Activated CD4-positive, alpha-beta memory T cell treated with anti-CD3 and anti-CD28 coated beads, Interleukin-2, amount 10 ng/mL, durations not matched to agents 7 days and 5 days (primary cell): Measurements from ENCODE around the gene MYOCD. TPM values are rescaled to one million over a fixed set of nuclear protein-coding genes. Genes with fewer than 3 reads are reported as not detected.

Experiments
- CTCF ChIA-PET: fragments of 350-600 bp; sonication (Branson Sonifier 250); formaldehyde crosslinking; loops from one replicate; lab custom pipeline; 2021; ENCODE audit warnings: antibody characterized with exemption, inconsistent platforms; lab: Charles Lee
- POLR2A ChIA-PET: fragments of 350-600 bp; sonication (Branson Sonifier 250); formaldehyde crosslinking; loops from one replicate; lab custom pipeline; 2021; ENCODE audit warnings: antibody characterized with exemption; lab: Charles Lee
- DNase-seq: peaks from one replicate; pipeline ENCODE4 v3.0.0-alpha.2; 2020
- H3K27ac Mint-ChIP-seq: one replicate; pipeline ENCODE4 v1.8.0; 2021; ENCODE audit warnings: mild to moderate bottlenecking, mixed read lengths
- H3K27me3 Mint-ChIP-seq: one replicate; pipeline ENCODE4 v1.8.0; 2021; ENCODE audit warnings: mixed read lengths
- H3K36me3 Mint-ChIP-seq: one replicate; pipeline ENCODE4 v1.8.0; 2021; ENCODE audit warnings: low read depth, mixed read lengths
- H3K4me1 Mint-ChIP-seq: one replicate; pipeline ENCODE4 v1.8.0; 2021; ENCODE audit warnings: mixed read lengths
- H3K4me3 Mint-ChIP-seq: one replicate; pipeline ENCODE4 v1.8.0; 2021; ENCODE audit warnings: mild to moderate bottlenecking, mixed read lengths
- H3K9me3 Mint-ChIP-seq: one replicate; pipeline ENCODE4 v1.8.0; 2021; ENCODE audit warnings: mixed read lengths
- total RNA-seq, 2 experiments: library from RNA; stranded (reverse); gene quantifications; one replicate each; pipeline ENCODE4 v1.2.3, GENCODE V29; 2021

The MYOCD gene
- total RNA-seq, 2 experiments from 2014 or later = not detected

GRCh38 chr17:12688382-12688781 lies 22.7 kb downstream of the MYOCD start:
- POLR2A ChIA-PET = no interaction called here
- CTCF ChIA-PET = no interaction called here

GRCh38 chr17:12691173-12691572 lies 25.5 kb downstream of the MYOCD start:
- no peak overlapping the region for H3K4me3 Mint-ChIP-seq
- ChIA-PET POLR2A (no interaction called here), CTCF (no interaction called here)
- no peaks in the 10 kb centered on the region for H3K27me3 Mint-ChIP-seq
- no peak overlapping the region for H3K27ac Mint-ChIP-seq
- no peak for DNase-seq
- peaks cover 3% of the 10 kb centered on the region for H3K9me3 Mint-ChIP-seq
- H3K36me3 Mint-ChIP-seq = no peaks in the 10 kb centered on the region
- H3K4me1 Mint-ChIP-seq = no peaks in the 10 kb centered on the region

More at GRCh38 chr17:12688382-12688781, 22.7 kb downstream of the MYOCD start:
- Mint-ChIP-seq H3K9me3 (peaks cover under 1% of the 10 kb centered on the region), H3K27me3 (no peaks in the 10 kb centered on the region), H3K27ac (no peak overlapping the region), H3K36me3 (no peaks in the 10 kb centered on the region), H3K4me3 (no peak overlapping the region), H3K4me1 (no peaks in the 10 kb centered on the region)
- no peak for DNase-seq

GRCh38 chr17:12693640-12694039 lies 27.9 kb downstream of the MYOCD start:
- no peak overlapping the region for H3K4me3 Mint-ChIP-seq
- no peaks in the 10 kb centered on the region for H3K36me3 Mint-ChIP-seq
- ChIA-PET POLR2A (no interaction called here), CTCF (no interaction called here)
- H3K9me3 Mint-ChIP-seq = peaks cover 5% of the 10 kb centered on the region
- no peaks in the 10 kb centered on the region for H3K4me1 Mint-ChIP-seq
- H3K27me3 Mint-ChIP-seq = no peaks in the 10 kb centered on the region
- no peak overlapping the region for H3K27ac Mint-ChIP-seq
- no peak for DNase-seq

- no peaks in the 10 kb centered on the region for H3K36me3 Mint-ChIP-seq
Measured at GRCh38 chr17:12706070-12706469, 40.4 kb downstream of the MYOCD start.

GRCh38 chr17:12709063-12709462 lies 43.4 kb downstream of the MYOCD start:
- Mint-ChIP-seq H3K27me3 (no peaks in the 10 kb centered on the region), H3K4me1 (no peaks in the 10 kb centered on the region), H3K27ac (no peak overlapping the region), H3K36me3 (no peaks in the 10 kb centered on the region), H3K4me3 (no peak overlapping the region), H3K9me3 (no peaks in the 10 kb centered on the region)
- DNase-seq = no peak
- ChIA-PET POLR2A (no interaction called here), CTCF (no interaction called here)

More at GRCh38 chr17:12706070-12706469, 40.4 kb downstream of the MYOCD start:
- POLR2A ChIA-PET = no interaction called here
- no peak for DNase-seq
- Mint-ChIP-seq H3K27ac (no peak overlapping the region), H3K4me3 (no peak overlapping the region), H3K4me1 (no peaks in the 10 kb centered on the region), H3K27me3 (no peaks in the 10 kb centered on the region), H3K9me3 (no peaks in the 10 kb centered on the region)
- CTCF ChIA-PET = interaction anchor here (1.3 kb wide), 1 partner anchor 36 kb away, joined by 4 read pairs; no protein-coding TSS in a partner anchor

- H3K4me3 Mint-ChIP-seq = no peak overlapping the region
- H3K27me3 Mint-ChIP-seq = no peaks in the 10 kb centered on the region
- no peaks in the 10 kb centered on the region for H3K36me3 Mint-ChIP-seq
- H3K9me3 Mint-ChIP-seq = peaks cover 2% of the 10 kb centered on the region
- ChIA-PET CTCF (no interaction called here), POLR2A (no interaction called here)
- no peaks in the 10 kb centered on the region for H3K4me1 Mint-ChIP-seq
- no peak for DNase-seq
- H3K27ac Mint-ChIP-seq = no peak overlapping the region
Measured at GRCh38 chr17:12712415-12712814, 46.7 kb downstream of the MYOCD start.

- no peak overlapping the region for H3K27ac Mint-ChIP-seq
- DNase-seq = no peak
- POLR2A ChIA-PET = no interaction called here
- H3K4me1 Mint-ChIP-seq = no peaks in the 10 kb centered on the region
- H3K27me3 Mint-ChIP-seq = no peaks in the 10 kb centered on the region
- H3K9me3 Mint-ChIP-seq = peaks cover 4% of the 10 kb centered on the region
- CTCF ChIA-PET = no interaction called here
- H3K4me3 Mint-ChIP-seq = no peak overlapping the region
- H3K36me3 Mint-ChIP-seq = no peaks in the 10 kb centered on the region
Measured at GRCh38 chr17:12712941-12713340, 47.3 kb downstream of the MYOCD start.

GRCh38 chr17:12719948-12720347 lies 54.3 kb downstream of the MYOCD start:
- DNase-seq = no peak
- POLR2A ChIA-PET = no interaction called here
- H3K4me3 Mint-ChIP-seq = no peak overlapping the region
- H3K36me3 Mint-ChIP-seq = no peaks in the 10 kb centered on the region
- H3K27ac Mint-ChIP-seq = no peak overlapping the region
- H3K27me3 Mint-ChIP-seq = no peaks in the 10 kb centered on the region
- peaks cover 12% of the 10 kb centered on the region for H3K9me3 Mint-ChIP-seq
- CTCF ChIA-PET = no interaction called here
- no peaks in the 10 kb centered on the region for H3K4me1 Mint-ChIP-seq

- no peak for DNase-seq
- Mint-ChIP-seq H3K4me3 (no peak overlapping the region), H3K36me3 (no peaks in the 10 kb centered on the region), H3K27ac (no peak overlapping the region), H3K27me3 (no peaks in the 10 kb centered on the region), H3K4me1 (no peaks in the 10 kb centered on the region), H3K9me3 (peaks cover 12% of the 10 kb centered on the region)
- CTCF ChIA-PET = no interaction called here
- POLR2A ChIA-PET = no interaction called here
Measured at GRCh38 chr17:12721581-12721980, 55.9 kb downstream of the MYOCD start.

- peaks cover 12% of the 10 kb centered on the region for H3K9me3 Mint-ChIP-seq
- no peaks in the 10 kb centered on the region for H3K36me3 Mint-ChIP-seq
- no peak overlapping the region for H3K27ac Mint-ChIP-seq
- POLR2A ChIA-PET = no interaction called here
- no peaks in the 10 kb centered on the region for H3K27me3 Mint-ChIP-seq
- CTCF ChIA-PET = no interaction called here
- no peaks in the 10 kb centered on the region for H3K4me1 Mint-ChIP-seq
- no peak overlapping the region for H3K4me3 Mint-ChIP-seq
- DNase-seq = no peak
Measured at GRCh38 chr17:12722282-12722681, 56.6 kb downstream of the MYOCD start.

- Mint-ChIP-seq H3K27me3 (no peaks in the 10 kb centered on the region), H3K4me3 (no peak overlapping the region), H3K9me3 (peaks cover 5% of the 10 kb centered on the region), H3K4me1 (no peaks in the 10 kb centered on the region), H3K36me3 (no peaks in the 10 kb centered on the region), H3K27ac (no peak overlapping the region)
- ChIA-PET CTCF (no interaction called here), POLR2A (no interaction called here)
- no peak for DNase-seq
Measured at GRCh38 chr17:12726131-12726530, 60.4 kb downstream of the MYOCD start.

- ChIA-PET CTCF (no interaction called here), POLR2A (no interaction called here)
- Mint-ChIP-seq H3K9me3 (peaks cover 7% of the 10 kb centered on the region), H3K27ac (no peak overlapping the region), H3K4me1 (no peaks in the 10 kb centered on the region), H3K4me3 (no peak overlapping the region), H3K27me3 (no peaks in the 10 kb centered on the region), H3K36me3 (no peaks in the 10 kb centered on the region)
- DNase-seq = no peak
Measured at GRCh38 chr17:12727076-12727760, 61.5 kb downstream of the MYOCD start.

- Mint-ChIP-seq H3K4me1 (no peaks in the 10 kb centered on the region), H3K4me3 (no peak overlapping the region), H3K27ac (no peak overlapping the region), H3K27me3 (no peaks in the 10 kb centered on the region), H3K36me3 (no peaks in the 10 kb centered on the region), H3K9me3 (peaks cover 12% of the 10 kb centered on the region)
- no peak for DNase-seq
- POLR2A ChIA-PET = no interaction called here
- CTCF ChIA-PET = no interaction called here
Measured at GRCh38 chr17:12727881-12728280, 62.2 kb downstream of the MYOCD start.

- CTCF ChIA-PET = no interaction called here
- Mint-ChIP-seq H3K4me1 (no peaks in the 10 kb centered on the region), H3K4me3 (no peak overlapping the region), H3K27me3 (no peaks in the 10 kb centered on the region), H3K9me3 (peaks cover 12% of the 10 kb centered on the region), H3K27ac (no peak overlapping the region), H3K36me3 (no peaks in the 10 kb centered on the region)
- POLR2A ChIA-PET = no interaction called here
- DNase-seq = no peak
Measured at GRCh38 chr17:12729086-12729485, 63.4 kb downstream of the MYOCD start.
